Measurements from ENCODE around the gene RAI14.
"Not testable (repeated sequence)": the region's sequence is repeated elsewhere in the genome, so short reads cannot be mapped to it uniquely, and the experiment has no call there.

Gene RAI14

DNA sequence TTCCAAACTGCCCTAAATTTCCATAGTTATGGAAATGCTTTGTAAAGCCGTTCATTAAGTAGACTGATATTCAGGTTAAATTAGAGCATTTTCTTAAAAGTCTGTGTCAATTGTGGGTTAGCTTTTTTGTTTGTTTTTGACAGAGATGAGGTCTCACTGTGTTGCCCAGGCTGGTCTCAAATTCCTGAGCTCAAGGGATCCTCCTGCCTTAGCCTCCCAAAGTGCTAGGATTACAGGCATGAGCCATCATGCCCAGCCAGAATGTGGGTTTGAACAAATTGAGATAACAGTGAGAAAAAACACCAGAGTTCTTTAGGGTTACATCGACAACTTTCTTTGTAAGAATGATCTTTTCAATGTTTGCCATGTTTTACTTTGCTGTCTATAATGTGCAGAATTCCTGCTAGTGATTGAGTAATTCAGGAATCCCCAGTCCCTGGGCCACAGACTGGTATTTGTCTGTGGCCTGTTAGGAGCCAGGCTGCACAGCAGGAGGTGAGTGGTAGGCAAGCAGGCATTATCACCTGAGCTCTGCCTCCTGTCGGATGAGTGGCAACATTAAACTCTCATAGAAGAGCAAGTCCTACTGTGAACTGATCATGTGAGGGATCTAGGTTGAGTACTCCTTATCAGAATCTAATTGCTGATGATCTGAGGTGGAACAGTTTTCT lies 80.5 kb downstream of the RAI14 start:
- peak in 2 of 3 donors; percentile 15 to 22 for DNase-seq

DNA sequence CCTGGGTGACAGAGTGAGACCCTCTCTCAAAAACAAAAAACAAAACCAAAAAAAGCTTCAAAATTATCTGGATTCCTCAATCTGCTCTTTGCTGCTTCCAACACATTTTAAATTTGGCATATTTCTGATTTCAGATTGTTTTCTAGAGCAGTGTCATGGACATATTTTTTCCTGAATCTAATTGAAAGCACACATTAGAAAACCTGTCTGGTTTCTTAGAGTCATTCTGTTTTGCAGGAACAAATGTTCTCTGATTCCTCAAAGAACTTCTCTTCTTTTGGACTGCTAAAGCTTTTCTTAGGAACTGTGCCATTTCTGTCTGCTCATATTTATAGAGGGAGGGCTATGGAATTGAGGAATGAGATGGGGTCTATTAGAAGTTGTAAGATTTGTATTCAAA lies 81.6 kb downstream of the RAI14 start:
- no peak for DNase-seq

DNA sequence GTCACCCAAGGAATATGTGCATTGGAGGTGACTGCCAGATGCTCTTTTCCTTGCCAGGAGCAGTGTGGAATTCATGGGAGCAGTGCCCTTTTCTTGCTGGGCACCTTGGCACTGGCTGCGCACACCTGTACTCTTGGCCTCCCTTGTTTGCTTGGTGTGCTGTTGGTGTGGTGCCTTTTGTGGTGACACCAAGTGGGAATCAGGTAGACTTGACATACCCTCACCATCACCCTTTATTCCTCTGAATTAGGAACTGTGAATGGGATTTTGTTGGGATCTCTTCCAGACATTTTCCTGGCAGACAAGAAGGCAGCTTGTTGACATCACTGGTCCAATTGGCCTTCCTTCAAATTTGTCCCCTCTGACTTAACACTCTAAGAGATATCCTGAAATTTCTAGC lies 82.3 kb downstream of the RAI14 start:
- DNase-seq = no peak

GRCh38 chr5:34740389-34740806 lies 84.3 kb downstream of the RAI14 start:
- DNase-seq = no peak

GRCh38 chr5:34742061-34742460 lies 85.9 kb downstream of the RAI14 start:
- DNase-seq = no peak

- DNase-seq = no peak
Observed at GRCh38 chr5:34743878-34744277, 87.8 kb downstream of the RAI14 start.

DNA sequence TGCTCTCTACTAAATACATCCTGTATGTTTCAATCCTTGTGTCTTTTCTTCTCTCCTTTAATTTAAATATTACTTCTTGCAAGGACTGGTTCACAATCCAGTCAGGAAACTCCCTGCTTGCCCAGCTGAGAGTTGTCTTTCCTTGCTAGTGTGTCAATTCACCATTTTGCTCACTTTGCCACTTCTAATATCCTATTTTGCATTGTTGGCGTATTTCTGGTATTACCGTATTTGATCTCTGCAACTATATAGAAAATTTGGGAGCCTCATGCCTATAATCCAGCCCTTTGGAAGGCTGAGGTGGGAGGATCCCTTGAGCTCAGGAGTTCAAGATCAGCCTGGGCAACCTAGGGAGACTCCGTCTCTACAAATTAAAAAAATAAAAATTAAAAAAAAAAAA lies 92.3 kb downstream of the RAI14 start:
- DNase-seq = no peak

GRCh38 chr5:34749431-34749873 lies 93.3 kb downstream of the RAI14 start:
- no peak for DNase-seq

DNA sequence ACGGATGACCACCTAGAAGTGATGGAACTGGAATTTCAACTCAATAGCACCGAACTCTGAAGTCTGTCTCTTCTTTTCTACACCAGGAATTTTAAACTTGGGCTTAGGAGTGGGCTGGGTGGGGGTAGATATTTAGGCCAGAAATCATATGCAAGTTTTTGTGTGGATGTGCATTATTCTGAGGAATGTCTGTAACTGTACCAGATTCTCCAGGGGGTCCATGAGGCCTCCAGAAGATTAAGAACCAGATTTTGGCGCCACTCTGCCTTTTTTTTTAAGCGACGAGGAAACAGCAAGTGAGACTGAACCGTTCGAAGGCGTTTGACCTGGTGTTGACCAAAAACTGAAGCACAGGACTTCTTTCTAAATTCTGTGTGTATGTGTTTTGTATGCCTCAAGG lies 94.1 kb downstream of the RAI14 start:
- DNase-seq = no peak

GRCh38 chr5:34751807-34752736 lies 95.9 kb downstream of the RAI14 start:
- DNase-seq = no peak

DNA sequence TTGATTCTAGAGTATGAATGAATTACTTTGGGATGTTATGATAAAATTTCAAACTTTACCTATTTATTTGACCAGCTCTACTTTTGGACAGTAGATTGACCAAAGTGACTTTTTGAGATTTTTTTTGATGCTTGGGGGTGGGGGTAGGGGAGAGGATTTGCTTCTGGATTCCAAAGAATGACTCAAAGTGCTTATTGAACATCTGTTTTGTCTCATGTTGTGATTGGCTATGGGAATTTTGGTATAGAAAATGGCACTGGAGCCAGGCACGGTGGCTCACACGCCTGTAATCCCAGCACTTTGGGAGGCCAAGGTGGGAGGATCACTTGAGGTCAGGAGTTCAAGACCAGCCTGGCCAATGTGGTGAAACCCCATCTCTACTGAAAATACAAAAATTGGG lies 97.1 kb downstream of the RAI14 start:
- DNase-seq = not testable (repeated sequence)

GRCh38 chr5:34755926-34756325 lies 99.8 kb downstream of the RAI14 start:
- no peak for DNase-seq

DNA sequence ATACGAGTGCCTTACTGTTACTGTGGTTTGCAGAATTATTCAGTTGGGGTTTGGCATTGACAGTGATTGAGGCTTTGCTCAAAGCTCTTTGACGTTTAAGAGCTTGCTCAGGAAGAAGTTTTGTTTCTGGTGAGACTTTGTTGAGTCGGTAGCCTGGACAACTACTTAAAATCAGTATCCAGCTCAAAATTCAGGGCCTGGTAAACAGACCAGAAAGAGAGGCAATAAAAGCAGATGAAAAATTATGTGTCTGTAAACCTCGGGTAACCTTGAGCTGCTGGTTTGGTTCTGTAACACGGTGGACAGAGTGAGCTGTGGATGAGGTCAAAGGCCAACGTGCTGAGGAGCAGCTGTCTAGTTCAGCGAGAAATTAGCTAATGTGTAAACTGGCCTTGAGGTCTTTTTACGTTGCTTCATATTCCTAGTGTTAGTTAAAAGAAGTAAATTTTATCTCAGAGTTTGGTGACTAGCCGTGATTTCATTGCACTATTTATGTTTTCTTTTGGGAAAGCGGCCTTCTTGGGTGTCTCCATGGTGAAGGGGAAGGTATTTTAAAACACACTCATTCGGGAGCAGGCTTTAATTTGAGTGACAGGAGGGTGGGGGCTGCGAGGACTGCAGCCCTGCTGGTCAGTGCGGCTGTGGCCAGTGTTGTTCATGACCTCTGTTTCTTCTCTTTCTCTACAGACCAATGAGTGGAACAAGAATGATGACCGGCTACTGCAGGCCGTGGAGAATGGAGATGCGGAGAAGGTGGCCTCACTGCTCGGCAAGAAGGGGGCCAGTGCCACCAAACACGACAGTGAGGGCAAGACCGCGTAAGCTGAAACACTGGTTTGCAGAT lies 100.9 kb downstream of the RAI14 start:
- no peak for DNase-seq

- DNase-seq = no peak
Observed at GRCh38 chr5:34758514-34758913, 102.4 kb downstream of the RAI14 start.

DNA sequence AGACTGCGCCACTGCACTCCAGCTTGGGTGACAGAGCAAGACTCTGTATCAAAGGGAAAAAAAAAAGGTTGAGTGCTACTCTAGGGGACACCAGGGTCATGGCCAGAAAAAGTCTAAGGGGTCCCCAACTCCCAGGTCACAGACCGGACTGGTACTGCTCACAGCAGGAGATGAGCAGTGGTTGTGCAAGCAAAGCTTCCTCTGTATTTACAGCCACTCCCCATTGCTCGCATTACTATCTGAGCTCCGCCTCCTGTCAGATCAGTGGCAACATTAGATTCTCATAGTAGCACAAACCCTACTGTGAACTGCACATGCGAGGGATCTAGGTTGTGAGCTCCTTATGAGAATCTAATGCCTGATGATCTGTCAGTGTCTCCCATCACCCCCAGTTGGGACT lies 103.1 kb downstream of the RAI14 start:
- DNase-seq = not testable (repeated sequence)

- DNase-seq = no peak
Observed at GRCh38 chr5:34765662-34766061, 109.5 kb downstream of the RAI14 start.

DNA sequence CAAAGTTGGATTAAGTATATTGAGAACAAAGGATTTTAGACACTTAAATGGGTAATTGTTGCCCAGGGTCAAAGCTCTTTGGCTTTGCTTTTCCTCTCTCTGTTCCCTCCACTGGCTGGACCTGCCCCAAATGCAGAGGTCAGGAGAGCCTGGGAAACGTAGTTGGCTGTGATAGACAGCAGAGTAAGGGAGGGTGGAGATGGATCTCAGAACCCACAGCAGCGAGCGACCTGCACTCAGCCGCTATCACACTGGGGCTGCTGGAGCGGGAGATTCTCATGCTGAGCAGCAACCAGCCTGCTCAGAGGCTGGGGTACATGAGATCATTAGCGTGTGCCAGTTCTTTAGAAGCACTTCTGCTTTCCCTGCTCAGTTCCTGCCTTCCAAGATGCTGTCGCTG lies 111.1 kb downstream of the RAI14 start:
- no peak for DNase-seq

- DNase-seq = no peak
Observed at GRCh38 chr5:34770486-34770885, 114.4 kb downstream of the RAI14 start.

DNA sequence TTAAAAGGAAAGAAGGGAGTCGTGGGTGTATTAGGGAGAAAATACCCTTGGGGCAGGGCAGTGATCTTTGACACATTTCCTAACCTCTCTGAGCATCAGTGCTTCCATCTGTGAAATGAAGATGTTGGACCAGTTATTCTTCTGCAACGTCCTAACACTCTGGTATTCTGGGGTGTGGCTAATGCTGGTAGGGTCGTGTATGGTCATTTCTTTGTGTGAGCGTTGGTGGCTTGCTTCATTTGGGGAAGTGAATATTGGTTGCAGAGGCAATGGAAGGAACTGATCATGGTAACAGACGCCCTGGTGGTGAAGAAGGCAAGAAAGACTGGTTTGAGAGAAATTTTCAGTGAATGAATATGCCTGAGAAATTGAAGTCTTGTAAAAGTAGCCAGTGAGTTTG lies 114.9 kb downstream of the RAI14 start:
- peak in 1 of 3 donors; percentile 8 for DNase-seq

DNA sequence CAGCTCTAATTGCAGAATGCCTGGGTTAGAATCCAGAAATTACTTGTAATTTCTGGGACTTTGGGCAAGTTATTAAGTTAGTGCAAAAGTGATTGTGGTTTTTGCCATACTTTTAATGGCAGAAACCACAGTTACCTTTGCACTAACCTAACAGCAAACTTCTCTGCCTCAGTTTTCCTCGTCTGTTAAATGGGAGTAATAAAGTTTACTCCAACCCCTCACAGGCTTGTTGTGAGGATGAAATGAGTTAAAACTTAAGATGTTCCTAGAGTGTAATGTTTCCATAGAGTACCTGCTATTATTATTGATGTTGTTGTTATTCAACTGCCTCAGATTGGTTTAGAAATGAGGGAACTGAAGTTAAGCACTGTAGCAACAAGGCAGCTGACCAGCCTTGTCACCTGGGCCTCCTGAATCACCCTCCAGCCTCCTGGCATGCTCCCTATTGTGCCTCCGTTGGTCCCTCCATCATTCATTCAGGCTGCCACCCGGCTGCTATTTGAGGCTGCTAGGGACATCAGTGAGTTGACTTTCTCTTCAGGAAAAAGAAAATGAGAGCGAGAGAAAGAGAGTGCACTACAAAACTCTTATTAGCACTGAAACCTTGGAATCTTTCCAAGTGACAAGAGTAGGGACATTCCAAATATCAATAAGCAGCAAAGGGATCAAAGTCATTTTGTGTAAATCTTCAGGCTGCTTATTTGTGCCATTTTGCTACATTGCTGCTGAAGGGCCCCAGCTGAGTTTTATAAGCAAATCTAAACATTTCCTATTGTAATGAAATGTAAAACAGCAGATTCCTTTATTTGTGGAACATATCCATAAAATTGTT lies 116.4 kb downstream of the RAI14 start:
- no peak for DNase-seq

DNA sequence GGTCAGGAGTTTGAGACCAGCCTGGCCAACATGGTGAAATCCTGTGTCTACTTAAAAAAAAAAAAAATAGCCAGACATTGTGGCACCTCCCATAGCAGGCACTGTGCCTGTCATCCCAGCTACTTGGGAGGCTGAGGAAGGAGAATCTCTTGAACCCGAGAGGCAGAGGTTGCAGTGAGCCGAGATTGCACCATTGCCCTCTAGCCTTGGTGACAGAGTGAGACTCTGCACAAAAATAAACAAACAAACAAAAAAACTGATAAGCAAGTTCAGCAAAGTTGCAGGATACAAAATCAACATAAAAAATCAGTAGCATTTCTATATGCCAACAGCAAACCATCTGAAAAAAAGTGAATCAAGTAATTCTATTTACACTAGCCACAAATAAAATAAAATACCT lies 118.0 kb downstream of the RAI14 start:
- DNase-seq = no peak

- DNase-seq = not testable (repeated sequence)
Observed at GRCh38 chr5:34774678-34775077, 118.5 kb downstream of the RAI14 start.
